Measurements from ENCODE around the gene DPP6. TPM values are rescaled to one million over a fixed set of nuclear protein-coding genes. Genes with fewer than 3 reads are reported as not detected.

DPP6 gene
- total and polyA plus RNA-seq, 8 donors = 0.29 to 1.2 (median 0.57) TPM

GRCh38 chr7:154198481-154198880, 146.3 kb downstream of the DPP6 start:
- Histone ChIP-seq H3K9me3 (no peaks in the 10 kb centered on the region), H3K27me3 (no peaks in the 10 kb centered on the region), H3K27ac (no peak overlapping the region), H3K4me1 (no peaks in the 10 kb centered on the region), H3K4me3 (no peak overlapping the region), H3K36me3 (no peaks in the 10 kb centered on the region)
- no peak for TF ChIP-seq CTCF (IDR thresholded peaks at IDR 0.05)
- intact Hi-C loops (cut with DNase I) = no loop called here
- no peak for DNase-seq
- ATAC-seq = no peak

GRCh38 chr7:154200241-154200640, 148.0 kb downstream of the DPP6 start:
- no peaks in the 10 kb centered on the region for H3K36me3 ChIP-seq
- intact Hi-C loops (cut with DNase I) = no loop called here
- DNase-seq = no peak
- no peak for ATAC-seq
- H3K4me1 ChIP-seq = no peaks in the 10 kb centered on the region
- no peak overlapping the region for H3K4me3 ChIP-seq
- TF ChIP-seq CTCF (IDR thresholded peaks at IDR 0.05) = no peak
- no peaks in the 10 kb centered on the region for H3K27me3 ChIP-seq
- H3K9me3 ChIP-seq = no peaks in the 10 kb centered on the region
- H3K27ac ChIP-seq = no peak overlapping the region

GRCh38 chr7:154202002-154202401, 149.8 kb downstream of the DPP6 start:
- H3K27ac ChIP-seq = no peak overlapping the region
- H3K4me3 ChIP-seq = no peak overlapping the region
- H3K27me3 ChIP-seq = no peaks in the 10 kb centered on the region
- H3K4me1 ChIP-seq = no peaks in the 10 kb centered on the region
- no peak for DNase-seq
- intact Hi-C loops (cut with DNase I) = no loop called here
- no peaks in the 10 kb centered on the region for H3K36me3 ChIP-seq
- no peak for ATAC-seq
- H3K9me3 ChIP-seq = no peaks in the 10 kb centered on the region
- no peak for TF ChIP-seq CTCF (IDR thresholded peaks at IDR 0.05)

- H3K4me3 ChIP-seq = no peak overlapping the region
- no peak for TF ChIP-seq CTCF (IDR thresholded peaks at IDR 0.05)
- H3K36me3 ChIP-seq = no peaks in the 10 kb centered on the region
- intact Hi-C loops (cut with DNase I) = no loop called here
- no peaks in the 10 kb centered on the region for H3K4me1 ChIP-seq
- no peak for ATAC-seq
- no peaks in the 10 kb centered on the region for H3K27me3 ChIP-seq
- no peak overlapping the region for H3K27ac ChIP-seq
- no peak for DNase-seq
- H3K9me3 ChIP-seq = no peaks in the 10 kb centered on the region
Observed at GRCh38 chr7:154204046-154204445, 151.8 kb downstream of the DPP6 start.

- TF ChIP-seq CTCF (IDR thresholded peaks at IDR 0.05) = no peak
- ATAC-seq (no peak), DNase-seq (no peak)
- intact Hi-C loops (cut with DNase I) = no loop called here
- Histone ChIP-seq H3K9me3 (peaks cover 0 to 3% of the 10 kb centered on the region in 2 donors), H3K27me3 (no peaks in the 10 kb centered on the region), H3K36me3 (no peaks in the 10 kb centered on the region), H3K27ac (no peak overlapping the region), H3K4me1 (no peaks in the 10 kb centered on the region), H3K4me3 (no peak overlapping the region)
Observed at GRCh38 chr7:154212861-154213260, 160.7 kb downstream of the DPP6 start.

Measured in left lung (tissue), 10 donors.